AML-193 (cell line): ENCODE measurements around the gene MLST8.
"Not testable (repeated sequence)": the region's sequence is repeated elsewhere in the genome, so short reads cannot be mapped to it uniquely, and the experiment has no call there.

Source experiments
- DNase-seq, 2 experiments: peaks; one replicate each; lab custom pipeline; 2025; lab: John Stamatoyannopoulos, UW

The MLST8 gene

DNA sequence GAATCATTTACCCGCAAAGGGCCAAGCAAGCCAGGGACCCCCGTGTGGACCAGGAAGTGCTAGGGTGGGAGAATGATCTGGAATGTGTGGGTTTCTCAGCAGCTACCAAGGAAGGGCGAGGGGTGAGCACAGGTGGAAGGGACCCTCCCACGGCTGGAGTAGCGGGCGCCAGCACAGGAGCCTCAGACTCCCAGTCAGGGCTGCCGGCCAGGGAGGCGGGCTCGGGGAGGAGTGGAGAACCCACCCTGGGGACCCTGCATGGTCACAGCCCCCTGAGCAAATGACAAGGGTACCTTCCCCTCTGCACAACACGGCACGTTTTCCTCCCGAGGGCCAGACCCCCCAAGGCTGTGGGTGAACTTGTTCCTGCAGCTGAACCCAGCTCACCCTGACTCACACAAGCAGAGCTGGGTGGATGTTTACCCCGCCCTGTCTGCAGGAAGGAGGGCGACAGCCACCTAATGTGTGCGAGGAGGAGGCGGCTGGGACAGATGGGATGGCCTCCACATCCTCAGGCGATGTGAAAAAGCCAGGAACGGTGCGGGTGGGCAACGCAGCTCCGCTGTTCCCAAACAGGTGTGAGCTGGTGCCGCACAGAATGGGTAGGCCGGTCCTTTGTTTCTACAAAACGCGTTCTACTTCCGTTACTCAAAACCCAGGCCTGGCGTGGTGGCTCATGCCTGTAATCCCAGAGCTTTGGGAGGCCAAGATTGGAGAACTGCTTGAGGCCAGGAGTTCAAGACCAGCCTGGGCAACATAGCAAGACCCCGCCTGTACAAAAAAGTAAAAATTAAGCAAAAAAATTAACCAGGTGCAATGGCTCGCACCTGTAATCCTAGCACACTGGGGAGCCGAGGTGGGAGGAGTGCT, 39.9 kb downstream of the MLST8 start:
- no peak for DNase-seq

DNA sequence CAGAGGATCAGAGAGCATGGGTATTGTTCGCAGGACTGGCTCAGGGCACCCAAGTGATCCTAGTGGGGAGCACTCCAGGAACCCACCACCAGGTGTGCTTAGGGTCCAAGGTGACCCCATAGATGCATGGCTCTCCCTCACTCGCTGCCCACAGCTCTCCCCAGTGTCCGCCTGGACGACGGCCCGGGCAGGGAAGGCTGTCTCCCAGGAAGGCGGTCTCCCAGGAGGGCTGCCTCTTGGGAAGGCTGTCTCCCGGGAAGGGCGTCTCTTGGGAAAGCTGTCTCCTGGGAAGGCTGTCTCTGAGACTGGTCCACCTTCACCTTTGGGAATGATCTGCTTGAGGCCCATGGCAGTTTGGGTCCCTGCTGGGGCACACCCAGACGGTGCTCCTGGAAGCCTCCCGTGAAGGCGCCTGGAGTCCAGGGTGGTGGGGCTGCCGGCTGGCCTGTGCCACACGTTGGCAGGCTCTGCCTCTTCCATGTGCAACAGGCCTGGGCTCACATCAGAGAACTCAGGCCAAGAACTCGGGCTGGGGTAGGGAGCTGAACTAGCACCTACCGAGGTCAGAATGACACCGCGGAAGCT, 41.1 kb downstream of the MLST8 start:
- DNase-seq: no peak

DNA sequence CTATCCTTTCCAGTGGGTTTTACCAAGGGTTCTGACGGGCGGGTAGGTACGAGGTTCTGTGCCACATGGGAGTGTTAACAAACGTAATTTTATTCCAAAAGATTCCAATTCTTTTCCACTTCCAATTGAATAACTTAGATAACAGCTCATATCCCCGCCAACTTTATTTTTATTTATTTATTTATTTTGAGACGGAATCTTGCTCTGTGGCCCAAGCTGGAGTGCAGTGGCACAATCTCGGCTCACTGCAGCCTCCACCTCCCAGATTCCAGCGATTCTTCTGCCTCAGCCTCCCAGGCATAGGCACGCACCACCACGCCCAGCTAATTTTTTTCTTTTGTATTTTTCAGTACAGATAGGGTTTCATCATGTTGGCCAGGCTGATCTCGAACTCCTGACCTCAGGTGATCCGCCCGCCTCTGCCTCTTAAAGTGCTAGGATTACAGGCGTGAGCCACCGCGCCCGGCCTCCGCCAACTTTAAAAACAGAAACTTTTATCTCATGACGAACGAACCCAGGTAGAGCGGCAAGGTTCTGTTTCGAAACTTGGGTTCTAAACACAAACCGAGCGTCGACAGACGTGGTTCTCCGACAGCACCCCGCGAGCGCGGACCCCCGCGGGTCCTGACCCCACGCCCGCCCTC, 45.5 kb downstream of the MLST8 start:
- no peak for DNase-seq

- peak; percentile 85 to 92 for DNase-seq
Observed at GRCh38 chr16:2251296-2252111, 46.2 kb downstream of the MLST8 start, which contains the start of gene ECI1. ECI1 (minus strand) TSS chr16:2251587; CDS start chr16:2251566, 21 bp downstream.

- DNase-seq: no peak
Observed at GRCh38 chr16:2252806-2253148, 47.5 kb downstream of the MLST8 start.

- no peak for DNase-seq
Observed at GRCh38 chr16:2253293-2253692, 48.0 kb downstream of the MLST8 start.

GRCh38 chr16:2256531-2257140, 51.4 kb downstream of the MLST8 start:
- DNase-seq: no peak

GRCh38 chr16:2257726-2258125, 52.5 kb downstream of the MLST8 start:
- no peak for DNase-seq

- not testable (repeated sequence) for DNase-seq
Observed at GRCh38 chr16:2258530-2258929, 53.3 kb downstream of the MLST8 start.
